Liver (tissue), 3 donors: ENCODE data around the gene CPAMD8.

Source experiments
- HNF4G ChIP-seq: IDR thresholded peaks from 2 replicates; pipeline ENCODE4 v1.6.1; 2016; ENCODE audit warnings: antibody characterized with exemption
- RAD21 ChIP-seq, 2 donors: IDR thresholded peaks; 2 replicates each; pipeline ENCODE4 v1.6.1; 2016; ENCODE audit warnings: antibody characterized with exemption in 2 of 2, mild to moderate bottlenecking in 2 of 2
- YY1 ChIP-seq: IDR thresholded peaks from 2 replicates; pipeline ENCODE4 v1.6.1; 2016; ENCODE audit warnings: antibody characterized with exemption, mild to moderate bottlenecking
- TF ChIP-seq, protein P1 (sequence below): fragments of 150-350 bp; IDR thresholded peaks from 2 replicates; pipeline ENCODE4 v1.5.1; 2017; ENCODE audit warnings: improper control_type of control experiment, low read depth, low read length; ENCODE audit not compliant: missing input control
- TF ChIP-seq, protein P2 (sequence below): IDR thresholded peaks from 2 replicates; pipeline ENCODE4 v1.6.1; 2016; ENCODE audit warnings: antibody characterized with exemption
- donor health status: healthy.
- donor health status: healthy.

DNA sequence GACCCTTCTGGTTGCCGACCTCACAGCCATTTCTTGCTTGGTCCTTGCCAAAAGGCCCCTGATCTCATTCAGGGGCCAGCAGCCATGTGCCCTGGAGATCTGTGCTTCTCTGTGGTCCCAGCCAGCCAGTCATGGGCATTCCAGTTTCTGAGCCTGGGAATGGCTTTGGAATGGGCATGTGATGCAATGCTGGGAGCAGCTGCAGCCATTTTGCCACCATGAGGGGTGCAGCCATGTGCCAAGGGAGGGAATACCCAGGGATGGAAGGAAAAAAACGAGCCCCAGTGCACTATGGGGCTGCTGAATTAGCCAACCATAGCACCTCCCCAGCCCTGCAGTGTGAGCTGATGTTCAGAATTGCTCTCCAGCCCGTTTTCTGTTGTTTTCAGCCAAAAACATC, 111.5 kb downstream of the CPAMD8 start:
- TF ChIP-seq, protein P1, sequence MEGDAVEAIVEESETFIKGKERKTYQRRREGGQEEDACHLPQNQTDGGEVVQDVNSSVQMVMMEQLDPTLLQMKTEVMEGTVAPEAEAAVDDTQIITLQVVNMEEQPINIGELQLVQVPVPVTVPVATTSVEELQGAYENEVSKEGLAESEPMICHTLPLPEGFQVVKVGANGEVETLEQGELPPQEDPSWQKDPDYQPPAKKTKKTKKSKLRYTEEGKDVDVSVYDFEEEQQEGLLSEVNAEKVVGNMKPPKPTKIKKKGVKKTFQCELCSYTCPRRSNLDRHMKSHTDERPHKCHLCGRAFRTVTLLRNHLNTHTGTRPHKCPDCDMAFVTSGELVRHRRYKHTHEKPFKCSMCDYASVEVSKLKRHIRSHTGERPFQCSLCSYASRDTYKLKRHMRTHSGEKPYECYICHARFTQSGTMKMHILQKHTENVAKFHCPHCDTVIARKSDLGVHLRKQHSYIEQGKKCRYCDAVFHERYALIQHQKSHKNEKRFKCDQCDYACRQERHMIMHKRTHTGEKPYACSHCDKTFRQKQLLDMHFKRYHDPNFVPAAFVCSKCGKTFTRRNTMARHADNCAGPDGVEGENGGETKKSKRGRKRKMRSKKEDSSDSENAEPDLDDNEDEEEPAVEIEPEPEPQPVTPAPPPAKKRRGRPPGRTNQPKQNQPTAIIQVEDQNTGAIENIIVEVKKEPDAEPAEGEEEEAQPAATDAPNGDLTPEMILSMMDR: no peak
- no peak for TF ChIP-seq YY1
- TF ChIP-seq, protein P2, sequence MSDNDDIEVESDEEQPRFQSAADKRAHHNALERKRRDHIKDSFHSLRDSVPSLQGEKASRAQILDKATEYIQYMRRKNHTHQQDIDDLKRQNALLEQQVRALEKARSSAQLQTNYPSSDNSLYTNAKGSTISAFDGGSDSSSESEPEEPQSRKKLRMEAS: no peak
- TF ChIP-seq RAD21 (IDR thresholded peaks at IDR 0.05): no peak
- no peak for TF ChIP-seq HNF4G
